Stimulated activated CD8-positive, alpha-beta memory T cell treated with anti-CD3 and anti-CD28 coated beads, Interleukin-7, amount 100 ng/mL, for 1 hour (primary cell): ENCODE measurements around the gene SKA1.
"Not testable (repeated sequence)": the region's sequence is repeated elsewhere in the genome, so short reads cannot be mapped to it uniquely, and the experiment has no call there.

Experiments used
- DNase-seq, 2 donors: peaks; one replicate each; pipeline ENCODE4 v3.0.0-alpha.2; 2020; ENCODE audit warnings: low read depth in 2 of 2

SKA1 gene

DNA sequence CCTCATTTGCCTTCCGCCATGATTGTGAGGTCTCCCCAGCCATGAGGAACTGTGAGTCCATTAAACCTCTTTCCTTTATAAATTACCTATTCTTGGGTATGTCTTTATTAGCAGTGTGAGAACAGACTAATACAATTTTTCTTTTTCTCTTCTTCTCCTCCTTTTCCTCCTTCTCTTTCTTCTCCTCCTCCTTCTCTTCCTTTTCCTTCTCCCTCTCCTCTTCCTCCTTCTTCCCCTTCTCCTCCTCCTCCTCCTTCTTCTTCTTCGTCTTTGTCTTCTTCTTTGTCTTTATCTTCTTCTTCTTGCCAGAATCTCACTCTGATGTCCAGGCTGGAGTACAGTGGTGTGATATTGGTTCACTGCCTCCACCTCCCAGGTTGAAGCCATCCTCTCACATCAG lies 20.2 kb downstream of the SKA1 start:
- no peak for DNase-seq

- DNase-seq, result no peak
Measured at GRCh38 chr18:50396005-50396660, 21.3 kb downstream of the SKA1 start.

GRCh38 chr18:50397023-50397422 lies 22.2 kb downstream of the SKA1 start:
- no peak for DNase-seq

DNA sequence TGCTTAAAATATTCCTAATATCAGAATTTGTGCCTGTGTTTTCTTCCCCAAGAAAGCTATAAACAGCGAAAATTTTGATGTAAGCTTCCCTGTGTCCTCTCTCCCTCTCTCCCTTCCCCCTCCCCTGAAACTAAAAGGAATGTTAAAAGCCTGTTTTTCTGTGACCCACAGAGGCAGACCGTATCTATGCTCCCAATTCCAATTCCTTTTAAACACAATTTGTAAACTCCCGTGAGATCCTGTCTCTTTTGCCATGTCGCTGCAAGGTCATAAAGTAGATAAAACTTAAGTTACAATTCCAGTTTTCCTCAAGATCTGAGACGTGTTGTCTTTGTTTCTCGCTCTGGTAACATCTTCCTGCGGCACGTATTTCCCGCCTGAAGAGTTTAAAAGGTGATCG lies 23.3 kb downstream of the SKA1 start:
- no peak for DNase-seq

- DNase-seq, result no peak
Measured at GRCh38 chr18:50398947-50399346, 24.1 kb downstream of the SKA1 start.

- no peak for DNase-seq
Measured at GRCh38 chr18:50399582-50399981, 24.7 kb downstream of the SKA1 start.

DNA sequence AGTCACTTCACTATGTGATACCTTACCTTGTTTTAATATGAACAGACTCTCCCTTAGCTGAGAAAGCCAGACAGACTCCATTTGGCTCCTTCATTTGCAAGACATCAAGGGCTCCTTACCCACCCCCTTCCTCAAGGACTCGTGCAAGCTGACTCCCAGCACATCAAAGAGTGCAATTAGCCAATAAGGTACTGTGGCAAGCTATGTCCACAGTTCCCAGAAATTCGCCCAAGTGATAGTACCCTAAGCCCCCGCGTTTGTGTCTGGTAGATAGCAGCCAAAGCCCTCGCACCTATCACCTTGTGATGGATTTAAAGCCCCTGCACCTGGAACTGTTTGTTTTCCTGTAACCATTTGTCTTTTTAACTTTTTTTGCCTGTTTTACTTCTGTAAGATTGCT lies 25.6 kb downstream of the SKA1 start:
- not testable (repeated sequence) for DNase-seq

DNA sequence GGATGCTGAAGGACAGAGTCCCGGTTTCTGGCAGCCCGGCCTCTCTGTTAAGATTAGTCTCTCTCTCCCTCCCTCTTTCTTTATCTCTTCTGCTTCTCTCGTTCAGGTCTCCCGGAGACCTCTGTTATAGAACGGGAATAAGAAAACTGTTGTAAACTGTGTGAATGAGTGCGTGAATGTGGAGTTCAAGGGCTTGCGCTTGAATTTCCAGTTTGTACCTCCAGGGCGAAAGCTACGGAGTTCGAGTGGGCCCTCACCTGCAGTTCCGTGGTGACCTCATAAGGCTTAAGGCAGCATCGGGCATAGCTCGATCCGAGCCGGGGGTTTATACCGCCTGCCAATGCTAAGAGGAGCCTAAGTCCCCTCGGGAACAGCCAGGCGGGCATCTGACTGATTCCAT lies 26.4 kb downstream of the SKA1 start:
- DNase-seq, result no peak

GRCh38 chr18:50401888-50402287 lies 27.0 kb downstream of the SKA1 start:
- DNase-seq, result no peak

GRCh38 chr18:50404752-50405581 lies 30.1 kb downstream of the SKA1 start:
- not testable (repeated sequence) for DNase-seq

- no peak for DNase-seq
Measured at GRCh38 chr18:50405582-50406271, 30.9 kb downstream of the SKA1 start.

DNA sequence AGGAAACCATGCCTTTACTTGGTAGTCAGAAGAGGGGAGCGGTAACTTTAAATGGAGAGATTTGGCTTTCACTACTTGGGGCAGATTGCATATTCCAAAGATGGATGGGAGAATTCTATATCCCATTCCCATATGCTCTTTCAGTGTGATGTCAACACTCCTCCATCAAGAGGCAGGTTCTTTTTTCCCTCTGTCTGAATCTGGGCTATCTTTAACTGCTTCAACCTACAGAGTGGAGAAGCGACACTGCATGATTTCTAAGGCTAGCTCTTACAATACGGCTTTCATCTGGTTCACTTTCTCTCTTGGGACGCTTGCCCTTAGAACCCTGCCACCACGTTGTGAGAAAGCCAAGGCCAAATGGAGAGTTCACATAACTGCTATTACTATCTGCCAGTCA lies 34.4 kb downstream of the SKA1 start:
- DNase-seq, result no peak

- DNase-seq, result no peak
Measured at GRCh38 chr18:50410008-50410407, 35.2 kb downstream of the SKA1 start.

DNA sequence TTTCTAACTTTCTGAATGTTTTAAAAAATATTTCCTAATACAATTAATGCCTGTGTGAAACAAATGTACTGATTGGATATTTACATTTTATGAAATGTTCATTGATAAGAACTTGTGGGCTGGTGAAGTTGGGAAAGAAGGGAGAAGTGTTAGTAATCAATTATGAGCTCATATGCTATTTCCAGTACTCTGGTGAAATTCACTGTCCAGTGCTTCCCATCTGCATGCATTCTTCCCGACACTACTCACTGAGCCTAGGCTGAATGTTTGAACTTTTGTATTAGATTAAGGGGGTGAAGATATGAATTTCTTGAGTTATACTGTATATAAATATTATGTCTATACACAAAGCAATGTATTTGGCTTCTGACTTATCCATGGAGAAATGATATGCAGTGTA lies 36.0 kb downstream of the SKA1 start:
- no peak for DNase-seq

DNA sequence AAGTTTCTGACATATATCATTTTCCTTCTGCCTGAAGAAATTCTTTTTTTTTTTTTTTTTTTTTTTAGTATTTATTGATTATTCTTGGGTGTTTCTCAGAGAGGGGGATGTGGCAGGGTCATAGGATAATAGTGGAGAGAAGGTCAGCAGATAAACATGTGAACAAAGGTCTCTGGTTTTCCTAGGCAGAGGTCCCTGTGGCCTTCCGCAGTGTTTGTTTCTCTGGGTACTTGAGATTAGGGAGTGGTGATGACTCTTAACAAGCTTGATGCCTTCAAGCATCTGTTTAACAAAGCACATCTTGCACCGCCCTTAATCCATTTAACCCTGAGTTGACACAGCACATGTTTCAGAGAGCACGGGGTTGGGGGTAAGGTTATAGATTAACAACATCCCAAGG lies 42.0 kb downstream of the SKA1 start:
- DNase-seq, result not testable (repeated sequence)

DNA sequence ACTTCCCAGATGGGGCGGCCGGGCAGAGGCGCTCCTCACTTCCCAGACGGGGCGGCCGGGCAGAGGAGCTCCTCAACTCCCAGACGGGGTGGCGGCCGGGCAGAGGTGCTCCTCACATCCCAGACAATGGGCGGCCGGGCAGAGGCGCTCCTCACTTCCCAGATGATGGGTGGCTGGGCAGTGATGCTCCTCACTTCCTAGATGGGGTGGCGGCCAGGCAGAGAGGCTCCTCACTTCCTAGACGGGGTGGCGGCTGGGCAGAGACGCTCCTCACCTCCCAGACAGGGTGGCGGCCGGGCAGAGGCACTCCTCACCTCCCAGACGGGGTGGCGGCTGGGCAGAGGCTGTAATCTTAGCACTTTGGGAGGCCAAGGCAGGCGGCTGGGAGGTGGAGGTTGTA lies 42.9 kb downstream of the SKA1 start:
- not testable (repeated sequence) for DNase-seq

DNA sequence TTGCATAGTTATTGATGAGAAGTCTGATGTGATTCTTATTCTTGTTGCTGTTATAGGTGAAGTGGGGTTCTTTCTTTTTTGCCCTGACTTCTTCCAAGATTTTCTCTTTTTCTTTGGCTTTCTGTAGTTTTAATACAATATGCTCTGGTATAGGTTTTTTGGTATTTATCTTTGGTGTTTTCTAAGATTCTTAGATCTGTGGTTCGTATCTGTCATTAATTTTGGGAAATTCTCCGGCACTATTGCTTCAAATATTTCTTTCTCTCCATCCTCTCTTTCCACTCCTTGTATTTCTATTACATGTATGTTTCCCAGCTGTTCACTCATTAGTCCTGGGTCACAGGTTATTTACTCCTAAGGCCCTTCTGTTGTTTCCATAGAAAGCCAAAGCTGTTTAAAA lies 43.8 kb downstream of the SKA1 start:
- DNase-seq, result no peak

DNA sequence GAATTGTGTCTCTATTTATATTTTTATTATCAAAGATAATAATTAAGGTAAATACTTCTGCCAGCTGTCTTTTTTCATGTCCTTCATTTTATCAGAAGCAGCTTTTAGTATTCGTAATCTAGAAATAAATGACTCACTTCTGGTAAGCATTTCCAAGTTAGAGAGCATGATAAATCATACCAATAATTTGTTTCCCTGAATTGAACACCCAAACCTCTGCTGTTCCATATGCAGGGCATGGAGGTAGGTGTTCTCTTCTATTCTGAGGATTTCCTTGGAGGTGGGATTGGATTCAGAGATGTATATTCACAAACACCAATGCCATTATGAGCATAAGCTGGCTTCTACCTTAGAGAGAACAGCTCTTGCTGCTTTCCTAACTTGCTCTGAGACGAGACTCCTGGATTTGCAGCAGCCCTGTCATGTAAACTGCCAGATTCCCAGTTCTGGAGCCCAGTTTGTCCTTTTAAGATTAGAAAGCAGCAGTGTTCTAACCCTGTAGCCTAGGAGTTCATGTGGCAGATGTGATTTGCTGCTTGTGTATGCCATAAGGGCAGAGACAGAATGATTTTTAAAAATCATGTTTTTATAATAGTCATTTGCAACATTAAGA lies 47.5 kb downstream of the SKA1 start:
- no peak for DNase-seq

- DNase-seq, result no peak
Measured at GRCh38 chr18:50424877-50425690, 50.2 kb downstream of the SKA1 start.

DNA sequence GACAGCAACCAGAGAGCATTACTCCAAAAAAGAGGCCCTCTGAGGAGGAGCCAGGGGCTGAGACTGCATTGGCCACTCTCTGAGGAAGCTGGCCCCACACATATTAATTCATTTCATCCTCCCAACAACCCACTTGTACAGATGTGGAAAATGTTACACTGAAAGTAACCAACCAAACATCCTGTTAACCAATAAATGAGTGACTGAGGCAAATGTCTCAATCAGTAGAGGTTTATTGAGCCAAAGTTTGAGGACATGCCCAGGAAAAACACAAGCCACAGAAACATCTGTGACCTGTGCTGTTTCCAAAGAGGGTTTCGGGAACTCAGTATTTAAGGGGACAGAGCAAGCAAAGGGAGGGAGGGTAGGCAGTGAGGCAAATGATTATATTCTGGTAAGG lies 53.0 kb downstream of the SKA1 start:
- no peak for DNase-seq

DNA sequence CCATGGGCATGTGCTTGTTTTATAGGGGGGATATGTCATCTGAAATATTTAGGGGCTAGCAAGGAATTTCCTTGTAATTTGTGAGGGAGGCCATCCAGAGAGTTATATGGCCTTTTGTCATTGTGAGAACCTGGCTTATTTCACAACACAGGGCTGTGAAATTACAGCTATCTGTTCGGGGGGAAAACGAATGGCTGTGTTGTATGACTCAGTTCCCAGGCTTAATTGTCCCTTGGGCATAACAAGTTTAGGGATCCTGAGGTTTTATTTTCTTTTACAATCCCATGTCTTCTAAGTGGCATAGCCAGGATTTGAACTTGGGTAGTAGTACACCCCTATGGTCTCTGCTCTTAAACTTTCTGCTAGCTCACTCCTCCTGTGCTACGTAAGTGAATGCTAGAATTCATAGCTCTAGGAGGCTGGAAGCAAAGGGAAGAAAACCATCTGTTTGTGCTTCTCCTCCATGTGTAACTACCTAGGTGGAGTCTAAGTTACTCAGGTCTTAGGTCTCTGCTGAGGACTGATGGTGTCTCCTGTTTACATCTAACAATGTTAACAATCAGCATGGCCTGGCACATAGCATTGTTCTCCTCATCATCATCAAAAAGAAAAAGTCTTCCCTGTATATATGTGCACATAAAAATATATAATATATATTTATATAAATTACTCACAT lies 53.8 kb downstream of the SKA1 start:
- no peak for DNase-seq
